Activated CD8-positive, alpha-beta T cell treated with anti-CD3 and anti-CD28 coated beads for 36 hours (primary cell): ENCODE data around the gene ZRSR2. TPM values are rescaled to one million over a fixed set of nuclear protein-coding genes. Genes with fewer than 3 reads are reported as not detected.

Experiments
- ATAC-seq: fragments of 200-7000 bp; cut with Tn5 transposase; one replicate; pipeline ENCODE4 v1.10.0; 2021; ENCODE audit warnings: mild to moderate bottlenecking, moderate library complexity
- CTCF ChIA-PET: fragments of 350-600 bp; sonication (Branson Sonifier 250); formaldehyde crosslinking; loops from one replicate; lab custom pipeline; 2021; ENCODE audit warnings: antibody characterized with exemption; lab: Charles Lee
- POLR2A ChIA-PET: fragments of 350-600 bp; sonication (Branson Sonifier 250); formaldehyde crosslinking; loops from one replicate; lab custom pipeline; 2021; ENCODE audit warnings: antibody characterized with exemption; lab: Charles Lee
- DNase-seq: peaks from one replicate; pipeline ENCODE4 v3.0.0-alpha.2; 2020
- H3K27ac Mint-ChIP-seq: one replicate; pipeline ENCODE4 v1.8.0; 2021; ENCODE audit warnings: mild to moderate bottlenecking, mixed read lengths
- H3K27me3 Mint-ChIP-seq: one replicate; pipeline ENCODE4 v1.8.0; 2021; ENCODE audit warnings: mixed read lengths
- H3K36me3 Mint-ChIP-seq: one replicate; pipeline ENCODE4 v1.8.0; 2021; ENCODE audit warnings: low read depth, mixed read lengths
- H3K4me1 Mint-ChIP-seq: one replicate; pipeline ENCODE4 v1.8.0; 2021; ENCODE audit warnings: low read depth, mixed read lengths
- H3K4me3 Mint-ChIP-seq: one replicate; pipeline ENCODE4 v1.8.0; 2021; ENCODE audit warnings: mild to moderate bottlenecking, moderate library complexity, mixed read lengths
- H3K9me3 Mint-ChIP-seq: one replicate; pipeline ENCODE4 v1.8.0; 2021; ENCODE audit warnings: mixed read lengths
- CTCF ChIP-seq: fragments of 200-600 bp; IDR thresholded peaks from one replicate; pipeline ENCODE4 v1.8.0; 2022; ENCODE audit warnings: antibody characterized with exemption, mild to moderate bottlenecking
- intact Hi-C: fragments of 100-400 bp; cut with micrococcal nuclease; formaldehyde crosslinking; loops from one replicate; pipeline ENCODE4 v1.10.0; 2022
- total RNA-seq, 2 experiments: library from RNA; stranded (reverse); gene quantifications; one replicate each; pipeline ENCODE4 v1.2.3, GENCODE V29; 2021

The ZRSR2 gene
- total RNA-seq, 2 experiments from 2014 or later, result 11.6 to 14.7 TPM

GRCh38 chrX:15849555-15849954, 59.3 kb downstream of the ZRSR2 start:
- H3K36me3 Mint-ChIP-seq, result peaks cover 12% of the 10 kb centered on the region
- CTCF ChIA-PET, result interaction anchor here (1.0 to 1.1 kb wide), 2 partner anchors 8 to 88 kb away, joined by 3 to 4 read pairs; no protein-coding TSS in a partner anchor

GRCh38 chrX:15853586-15854079, 63.3 kb downstream of the ZRSR2 start:
- ATAC-seq (no peak), DNase-seq (no peak)
- no peak for TF ChIP-seq CTCF
- CTCF ChIA-PET, result no interaction called here
- intact Hi-C loops, result no loop called here
- no peaks in the 10 kb centered on the region for H3K27me3 Mint-ChIP-seq
- POLR2A ChIA-PET, result no interaction called here
- H3K27ac Mint-ChIP-seq, result peak overlapping the region; percentile 61
- no peaks in the 10 kb centered on the region for H3K9me3 Mint-ChIP-seq
- peaks cover 22% of the 10 kb centered on the region for H3K4me1 Mint-ChIP-seq
- H3K4me3 Mint-ChIP-seq, result peak overlapping the region; percentile 75
- H3K36me3 Mint-ChIP-seq, result peaks cover 6% of the 10 kb centered on the region

More at GRCh38 chrX:15849555-15849954, 59.3 kb downstream of the ZRSR2 start:
- H3K4me3 Mint-ChIP-seq, result no peak overlapping the region
- POLR2A ChIA-PET, result no interaction called here
- TF ChIP-seq CTCF, result no peak
- intact Hi-C loops, result no loop called here
- no peak for DNase-seq
- H3K9me3 Mint-ChIP-seq, result no peaks in the 10 kb centered on the region
- H3K4me1 Mint-ChIP-seq, result peaks cover 19% of the 10 kb centered on the region
- no peak overlapping the region for H3K27ac Mint-ChIP-seq
- no peaks in the 10 kb centered on the region for H3K27me3 Mint-ChIP-seq
- ATAC-seq, result no peak

- H3K27ac Mint-ChIP-seq, result peak overlapping the region; percentile 61
- no peaks in the 10 kb centered on the region for H3K9me3 Mint-ChIP-seq
Observed at GRCh38 chrX:15854080-15854655, 63.9 kb downstream of the ZRSR2 start.

GRCh38 chrX:15854712-15855567, 64.7 kb downstream of the ZRSR2 start, which contains the start of gene AP1S2:
Gene AP1S2, minus strand, starts transcription at chrX:15854813. Its CDS starts 2,289 bp downstream, at chrX:15852524.
- Mint-ChIP-seq H3K36me3 (peaks cover 2% of the 10 kb centered on the region), H3K27ac (peak within 1 kb of the TSS; percentile 96), H3K4me3 (peak within 1 kb of the TSS; percentile 90), H3K27me3 (no peaks in the 10 kb centered on the region), H3K4me1 (peaks cover 19% of the 10 kb centered on the region), H3K9me3 (no peaks in the 10 kb centered on the region)
- ChIA-PET POLR2A (interaction anchor here (0.7 to 2.2 kb wide), 5 partner anchors 13 to 99 kb away, joined by 3 to 5 read pairs (median 3); partner anchors contain the start of gene ZRSR2), CTCF (interaction anchor here (1.1 kb wide), 1 partner anchor 10 kb away, joined by 5 read pairs; no protein-coding TSS in a partner anchor)
- TF ChIP-seq CTCF, result no peak
- DNase-seq, result peak; percentile 89
- intact Hi-C loops, result no loop called here
- ATAC-seq, result peak; percentile 98

More at GRCh38 chrX:15854080-15854655, 63.9 kb downstream of the ZRSR2 start:
- peaks cover 22% of the 10 kb centered on the region for H3K4me1 Mint-ChIP-seq
- ChIA-PET CTCF (no interaction called here), POLR2A (interaction anchor here (2.2 kb wide), 1 partner anchor 64 kb away, joined by 5 read pairs; the partner anchor contains the start of gene ZRSR2)
- peaks cover 6% of the 10 kb centered on the region for H3K36me3 Mint-ChIP-seq
- ATAC-seq (peak; percentile 10), DNase-seq (peak; percentile 33)
- H3K27me3 Mint-ChIP-seq, result no peaks in the 10 kb centered on the region
- intact Hi-C loops, result no loop called here
- peak overlapping the region; percentile 75 for H3K4me3 Mint-ChIP-seq
- TF ChIP-seq CTCF, result peak; percentile 16
